Measurements from ENCODE around the gene EPB41L1. TPM values are rescaled to one million over a fixed set of nuclear protein-coding genes. Genes with fewer than 3 reads are reported as not detected.

The EPB41L1 gene
- polyA plus RNA-seq, 3 donors: 0.05 TPM; not detected in 2

DNA sequence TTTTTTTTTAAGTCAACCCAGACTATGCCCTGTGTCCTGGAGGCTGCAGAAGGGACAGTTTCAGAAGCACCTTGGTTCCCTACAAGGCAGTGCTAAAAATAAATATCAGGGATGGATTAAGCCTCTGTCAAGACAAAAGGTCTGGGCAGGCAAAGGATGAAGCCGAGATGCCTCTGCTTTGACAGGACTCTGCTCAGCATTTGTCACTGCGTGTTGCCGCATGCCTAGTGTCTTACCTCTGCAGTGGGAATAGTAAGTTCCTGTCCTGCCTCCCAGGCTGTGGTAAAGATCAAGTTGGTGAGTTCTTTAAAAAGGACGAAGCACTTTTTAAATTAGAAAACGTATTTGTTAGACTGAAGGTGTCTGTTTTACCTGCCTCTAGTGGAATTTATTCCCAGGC, 96.9 kb downstream of the EPB41L1 start:
- TF ChIP-seq, protein P1, sequence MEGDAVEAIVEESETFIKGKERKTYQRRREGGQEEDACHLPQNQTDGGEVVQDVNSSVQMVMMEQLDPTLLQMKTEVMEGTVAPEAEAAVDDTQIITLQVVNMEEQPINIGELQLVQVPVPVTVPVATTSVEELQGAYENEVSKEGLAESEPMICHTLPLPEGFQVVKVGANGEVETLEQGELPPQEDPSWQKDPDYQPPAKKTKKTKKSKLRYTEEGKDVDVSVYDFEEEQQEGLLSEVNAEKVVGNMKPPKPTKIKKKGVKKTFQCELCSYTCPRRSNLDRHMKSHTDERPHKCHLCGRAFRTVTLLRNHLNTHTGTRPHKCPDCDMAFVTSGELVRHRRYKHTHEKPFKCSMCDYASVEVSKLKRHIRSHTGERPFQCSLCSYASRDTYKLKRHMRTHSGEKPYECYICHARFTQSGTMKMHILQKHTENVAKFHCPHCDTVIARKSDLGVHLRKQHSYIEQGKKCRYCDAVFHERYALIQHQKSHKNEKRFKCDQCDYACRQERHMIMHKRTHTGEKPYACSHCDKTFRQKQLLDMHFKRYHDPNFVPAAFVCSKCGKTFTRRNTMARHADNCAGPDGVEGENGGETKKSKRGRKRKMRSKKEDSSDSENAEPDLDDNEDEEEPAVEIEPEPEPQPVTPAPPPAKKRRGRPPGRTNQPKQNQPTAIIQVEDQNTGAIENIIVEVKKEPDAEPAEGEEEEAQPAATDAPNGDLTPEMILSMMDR (IDR thresholded peaks at IDR 0.05): no peak
- WGBS (ENCODE audit: insufficient coverage): 97% methylated on average over 5 of the region's 5 CpGs
- Histone ChIP-seq H3K27me3 (ENCODE audit: control insufficient read depth in 2 of 2, insufficient read depth in 2 of 2, low read length in 2 of 2) (no peaks in the 10 kb centered on the region), H3K27ac (ENCODE audit: low read depth in 1 of 2, low read length in 2 of 2) (no peak overlapping the region), H4K20me1 (ENCODE audit: insufficient read depth, low read length) (peaks cover 37% of the 10 kb centered on the region), H3K4me3 (replicated peaks in 1 of 3; ENCODE audit: low read depth in 2 of 3, low read length in 3 of 3) (no peak overlapping the region), H3K36me3 (replicated peaks in 1 of 2; ENCODE audit: control insufficient read depth in 1 of 2, insufficient read depth in 2 of 2, low read length in 2 of 2) (peaks cover 78 to 100% of the 10 kb centered on the region in 2 donors), H3K9me3 (replicated peaks in 1 of 2; ENCODE audit: control insufficient read depth in 1 of 2, insufficient read depth in 1 of 2, low read length in 2 of 2) (no peaks in the 10 kb centered on the region), H3K9ac (ENCODE audit: insufficient read depth, low read length, poor library complexity, severe bottlenecking) (no peak overlapping the region), H3K4me2 (replicated peaks; ENCODE audit: extremely low read depth, low read length, poor library complexity, severe bottlenecking) (no peak overlapping the region), H3K4me1 (ENCODE audit: control insufficient read depth in 1 of 2, insufficient read depth in 2 of 2, low read length in 2 of 2) (no peaks in the 10 kb centered on the region), H2AFZ (ENCODE audit: insufficient read depth, low read depth, low read length, poor library complexity, severe bottlenecking) (no peak overlapping the region), H3K79me2 (ENCODE audit: insufficient read depth, low read length) (no peaks in the 10 kb centered on the region)
- intact Hi-C loops (cut with micrococcal nuclease): no loop called here
- DNase-seq: no peak
- Mint-ChIP-seq H3K27me3 (ENCODE audit: low read depth in 3 of 3) (no peaks in the 10 kb centered on the region), H3K36me3 (peaks cover 72 to 87% of the 10 kb centered on the region in 2 donors), H3K27ac (no peak overlapping the region), H3K4me1 (no peaks in the 10 kb centered on the region), H3K4me3 (no peak overlapping the region), H3K9me3 (no peaks in the 10 kb centered on the region)

DNA sequence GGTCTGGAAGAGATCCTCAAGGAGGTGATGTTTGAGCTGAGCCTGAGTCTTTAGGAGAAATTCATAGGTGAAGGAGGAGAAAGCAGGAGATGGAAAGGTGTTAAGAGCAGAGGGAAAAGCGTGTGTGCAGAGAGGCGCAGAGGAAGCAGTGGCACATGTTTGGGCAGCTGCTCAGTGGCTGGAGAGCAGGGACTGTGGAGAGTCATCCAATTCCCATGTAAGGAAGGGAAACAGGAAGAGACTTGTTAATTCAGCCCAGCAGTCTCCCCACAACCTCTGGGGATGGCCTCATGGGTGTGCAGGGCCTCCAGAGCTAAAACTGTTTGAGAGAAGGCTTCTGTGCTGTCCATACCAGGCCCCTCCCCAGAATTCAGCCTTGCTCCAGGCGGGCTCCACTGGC, 98.0 kb downstream of the EPB41L1 start:
- H2AFZ ChIP-seq (ENCODE audit: insufficient read depth, low read depth, low read length, poor library complexity, severe bottlenecking): no peak overlapping the region
- Mint-ChIP-seq H3K36me3 (peaks cover 71 to 87% of the 10 kb centered on the region in 2 donors), H3K27me3 (ENCODE audit: low read depth in 3 of 3) (no peaks in the 10 kb centered on the region), H3K9me3 (no peaks in the 10 kb centered on the region), H3K4me3 (no peak overlapping the region), H3K4me1 (no peaks in the 10 kb centered on the region), H3K27ac (peak overlapping the region in 2 of 7 donors; percentile 2 to 17)
- H4K20me1 ChIP-seq (ENCODE audit: insufficient read depth, low read length): peaks cover 37% of the 10 kb centered on the region
- H3K4me3 ChIP-seq (replicated peaks in 1 of 3; ENCODE audit: low read depth in 2 of 3, low read length in 3 of 3): no peak overlapping the region
- no peak overlapping the region for H3K4me2 ChIP-seq (replicated peaks; ENCODE audit: extremely low read depth, low read length, poor library complexity, severe bottlenecking)
- H3K4me1 ChIP-seq (ENCODE audit: control insufficient read depth in 1 of 2, insufficient read depth in 2 of 2, low read length in 2 of 2): no peaks in the 10 kb centered on the region
- no peaks in the 10 kb centered on the region for H3K27me3 ChIP-seq (ENCODE audit: control insufficient read depth in 2 of 2, insufficient read depth in 2 of 2, low read length in 2 of 2)
- H3K79me2 ChIP-seq (ENCODE audit: insufficient read depth, low read length): no peaks in the 10 kb centered on the region
- no peak overlapping the region for H3K9ac ChIP-seq (ENCODE audit: insufficient read depth, low read length, poor library complexity, severe bottlenecking)
- H3K36me3 ChIP-seq (replicated peaks in 1 of 2; ENCODE audit: control insufficient read depth in 1 of 2, insufficient read depth in 2 of 2, low read length in 2 of 2): peaks cover 75 to 99% of the 10 kb centered on the region in 2 donors
- DNase-seq: no peak
- H3K27ac ChIP-seq (ENCODE audit: low read depth in 1 of 2, low read length in 2 of 2): no peak overlapping the region
- H3K9me3 ChIP-seq (replicated peaks in 1 of 2; ENCODE audit: control insufficient read depth in 1 of 2, insufficient read depth in 1 of 2, low read length in 2 of 2): no peaks in the 10 kb centered on the region
- WGBS (ENCODE audit: insufficient coverage): 100% methylated on average over 2 of the region's 3 CpGs
- TF ChIP-seq, protein P1 (IDR thresholded peaks at IDR 0.05): no peak
- intact Hi-C loops (cut with micrococcal nuclease): no loop called here

Measured in CD14-positive monocyte (primary cell).